Left kidney (tissue), 2 donors: ENCODE data around the gene ITPKB. TPM values are rescaled to one million over a fixed set of nuclear protein-coding genes. Genes with fewer than 3 reads are reported as not detected.
"Not testable (repeated sequence)": the region's sequence is repeated elsewhere in the genome, so short reads cannot be mapped to it uniquely, and the experiment has no call there.

Experiments used
- DNase-seq: peaks from one replicate; pipeline ENCODE4 v3.0.0-alpha.2; 2013
- polyA plus RNA-seq: library from polyadenylated mRNA; unstranded; fragments of 120-200 nt; gene quantifications from one replicate; pipeline ENCODE4 v1.2.1, GENCODE V29; 2013; ENCODE audit not compliant: insufficient read length

ITPKB gene
- polyA plus RNA-seq, 1 donor = 21.1 TPM

DNA sequence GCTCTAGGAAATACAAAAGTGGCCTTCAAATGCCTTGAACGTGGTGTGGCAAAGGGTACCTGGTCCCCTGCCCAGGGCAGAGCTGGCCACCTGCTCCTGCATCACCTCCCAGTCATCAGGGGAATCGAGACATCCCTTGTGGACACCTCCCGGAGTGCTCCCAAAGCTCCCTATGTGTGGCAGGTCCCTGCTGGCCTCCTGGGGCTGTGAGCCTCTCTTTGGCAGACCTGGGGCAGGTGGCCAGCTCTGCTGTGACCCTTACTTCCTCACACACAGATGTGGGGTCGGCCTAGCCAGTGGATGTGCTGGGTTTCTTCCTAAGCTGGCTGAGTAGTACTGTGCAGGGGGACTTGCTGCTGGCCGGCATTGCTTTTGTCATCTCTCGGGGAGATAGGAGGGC is 86.5 kb downstream of the ITPKB start:
- no peak for DNase-seq

DNA sequence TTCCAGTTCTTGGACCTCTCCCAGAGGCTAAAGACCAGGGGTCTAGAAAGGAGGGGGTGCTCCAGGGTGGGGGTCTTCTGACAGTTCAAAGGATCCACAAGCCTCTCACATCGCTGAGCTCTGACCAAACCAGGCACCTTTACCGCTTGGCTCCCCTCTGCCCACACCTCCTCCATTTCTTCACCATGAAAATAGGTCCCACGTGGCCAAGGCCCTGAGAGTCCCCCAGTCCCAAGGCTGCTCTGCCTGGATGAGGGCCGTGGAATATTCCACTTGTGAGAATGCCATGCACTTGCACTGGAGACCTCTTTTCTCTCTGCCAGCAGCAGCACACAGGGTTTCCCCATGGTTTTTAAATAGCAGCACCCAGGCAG is 87.4 kb downstream of the ITPKB start:
- no peak for DNase-seq

DNA sequence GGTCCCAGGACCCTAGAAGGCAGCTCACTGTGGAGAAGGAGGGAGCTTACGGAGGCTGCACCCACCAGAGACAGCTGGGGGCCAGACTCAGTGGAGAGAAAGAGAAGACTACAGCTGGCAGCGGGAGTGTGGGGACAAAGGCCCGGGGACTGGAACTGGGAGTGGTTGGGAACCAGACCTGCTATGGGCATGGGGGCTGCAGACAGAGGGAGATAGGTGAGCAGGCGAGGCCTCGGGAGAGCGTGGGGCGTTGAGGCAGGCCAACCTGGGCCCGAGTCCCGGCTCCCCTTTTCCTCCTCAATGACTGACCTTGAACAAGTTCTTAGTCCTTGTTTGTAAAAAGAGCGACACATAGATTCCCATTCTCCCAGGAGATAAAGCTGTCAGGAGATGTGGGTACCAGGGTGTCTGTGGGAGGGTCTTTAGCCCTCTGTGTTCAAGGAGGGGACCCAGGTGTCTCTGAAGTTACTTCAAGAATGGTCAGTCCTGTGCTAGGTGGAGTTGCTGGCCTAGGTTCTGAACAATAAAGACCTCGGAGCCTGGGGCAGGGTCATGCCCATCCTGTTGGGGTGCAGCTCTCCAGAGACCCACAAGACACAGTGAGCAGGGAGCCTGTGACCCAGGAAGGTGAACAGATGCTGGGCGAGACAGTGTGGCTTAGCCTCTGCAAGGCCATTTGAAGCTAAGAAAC is 87.9 kb downstream of the ITPKB start:
- DNase-seq = no peak

DNA sequence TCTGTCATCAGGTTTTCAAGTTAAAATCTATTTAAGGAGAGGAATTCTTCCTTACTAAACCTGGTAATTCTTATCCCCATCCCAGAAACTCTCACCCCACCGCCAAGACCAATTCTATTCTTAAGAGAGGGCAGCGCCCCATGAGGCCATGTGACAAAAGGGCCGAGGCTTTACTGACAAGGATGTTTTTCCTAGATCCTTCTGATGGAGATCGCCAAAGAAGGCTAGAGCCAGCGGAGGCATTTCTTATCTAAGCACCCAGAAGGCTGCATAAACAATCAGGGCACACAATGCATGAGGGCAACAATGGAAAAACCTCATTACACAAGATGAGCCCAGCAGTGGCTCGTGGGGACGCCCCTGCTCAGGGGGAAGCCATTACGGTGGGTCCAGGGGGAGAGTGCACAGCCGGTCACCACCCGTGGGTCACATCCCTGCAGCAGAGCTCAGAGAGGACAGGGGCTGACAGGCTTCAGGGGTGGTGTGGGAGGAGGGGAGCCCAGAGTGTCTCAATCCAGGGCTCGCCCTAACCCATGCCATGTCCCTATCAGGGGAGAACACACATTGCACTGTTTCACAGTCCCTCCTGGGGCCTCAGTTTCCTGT is 88.7 kb downstream of the ITPKB start:
- no peak for DNase-seq

DNA sequence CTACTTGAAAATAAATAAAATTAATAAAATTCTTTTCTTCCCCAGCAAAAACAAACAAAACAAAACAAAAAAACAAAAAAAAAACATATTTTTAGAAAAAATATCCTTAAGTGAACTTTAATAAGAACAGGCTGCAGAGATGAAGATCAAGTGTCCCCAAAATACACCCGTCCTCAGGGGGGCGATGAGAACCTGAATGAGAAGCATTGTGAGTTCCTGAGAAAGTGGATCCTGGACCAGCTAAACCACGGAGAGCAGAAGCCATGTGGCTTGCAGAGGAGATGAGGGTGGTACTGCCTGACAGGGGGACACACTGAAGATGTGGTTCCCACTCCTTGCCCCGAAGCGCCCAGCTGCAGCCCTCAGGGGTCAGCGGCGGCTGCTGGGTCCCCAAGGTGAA is 89.3 kb downstream of the ITPKB start:
- no peak for DNase-seq

DNA sequence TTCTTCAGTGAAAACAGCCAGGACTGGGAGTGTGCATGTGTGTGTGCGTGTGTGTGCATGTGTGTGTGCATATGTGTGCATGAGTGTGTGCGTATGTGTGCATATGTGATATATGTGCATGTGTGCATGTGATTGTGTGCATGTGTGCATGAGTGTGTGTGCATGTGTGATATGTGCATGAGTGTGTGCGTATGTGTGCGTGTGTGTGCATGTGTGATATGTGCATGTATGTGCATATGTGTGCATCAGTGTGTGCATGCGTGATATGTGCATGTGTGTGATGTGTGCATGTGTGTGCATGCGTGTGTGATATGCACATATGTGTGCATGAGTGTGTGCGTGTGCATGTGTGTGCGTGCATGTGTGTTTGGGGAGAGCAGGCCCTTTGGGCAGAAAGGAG is 89.8 kb downstream of the ITPKB start:
- DNase-seq = no peak

DNA sequence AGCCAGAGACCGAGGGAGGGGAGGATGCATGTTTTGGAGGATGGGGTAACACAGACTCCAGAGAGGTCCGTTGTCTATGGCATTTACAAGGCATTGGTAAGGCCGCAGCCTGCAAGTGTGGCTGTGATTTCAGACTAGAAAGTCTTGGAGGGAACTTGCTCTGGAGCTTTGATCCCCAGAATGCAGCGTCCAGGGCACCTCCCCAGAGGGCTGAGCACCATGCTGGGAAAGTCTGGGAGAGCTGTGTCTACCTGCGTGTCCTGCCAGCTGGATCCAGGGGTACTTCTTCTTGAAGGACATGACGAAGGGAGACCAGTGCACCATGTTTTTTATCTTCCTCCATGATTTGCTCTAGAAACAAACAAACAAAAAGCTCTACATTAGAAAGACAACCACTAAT is 90.7 kb downstream of the ITPKB start:
- no peak for DNase-seq

DNA sequence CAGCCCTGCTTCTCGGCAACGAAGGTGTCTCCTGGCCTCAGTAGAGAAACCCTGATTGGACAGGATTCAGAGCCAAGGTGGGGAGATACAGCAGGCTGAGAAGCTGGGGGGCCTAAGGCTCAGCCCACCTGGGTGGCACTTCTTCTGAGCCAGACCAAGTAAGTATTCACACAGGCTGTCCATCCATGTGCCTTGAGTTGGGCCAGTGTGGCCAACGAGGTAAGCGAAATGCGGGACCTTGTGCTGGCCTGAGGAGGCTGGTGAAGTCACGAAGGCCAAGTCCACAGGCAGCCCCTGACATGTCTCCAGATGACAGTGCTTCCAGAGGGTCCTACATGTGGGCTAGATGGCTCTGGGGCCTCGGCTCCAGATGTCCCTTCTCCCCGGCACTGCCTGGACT is 91.4 kb downstream of the ITPKB start:
- DNase-seq = no peak

DNA sequence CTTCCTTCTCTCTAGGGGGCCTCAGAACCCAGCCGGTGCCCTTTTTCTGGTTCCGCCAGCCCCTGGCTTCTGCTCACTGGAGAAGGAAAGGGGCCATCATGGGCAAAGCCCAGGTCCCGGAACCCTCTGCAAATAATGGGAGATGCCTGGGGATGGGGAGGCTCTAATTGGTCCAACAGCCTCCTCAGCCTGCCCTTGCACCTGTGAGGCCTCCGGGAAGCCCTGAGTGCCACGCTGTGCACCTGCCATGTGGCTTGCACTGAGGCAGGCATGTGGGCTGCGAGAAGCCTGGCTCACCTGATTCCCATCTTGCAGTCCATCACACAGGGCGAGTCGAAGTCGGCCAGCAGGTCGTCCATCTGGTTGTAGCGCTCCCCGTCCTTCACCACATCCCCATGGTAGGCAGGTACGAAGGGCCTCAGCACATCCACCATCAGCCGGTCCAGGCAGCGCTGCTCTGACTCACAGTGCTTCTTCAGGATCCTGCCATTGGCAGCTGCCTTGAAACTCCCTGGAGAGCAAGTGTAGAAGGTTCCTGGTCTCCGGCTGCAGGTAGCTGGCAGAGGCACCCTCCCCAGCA is 92.1 kb downstream of the ITPKB start:
- no peak for DNase-seq

DNA sequence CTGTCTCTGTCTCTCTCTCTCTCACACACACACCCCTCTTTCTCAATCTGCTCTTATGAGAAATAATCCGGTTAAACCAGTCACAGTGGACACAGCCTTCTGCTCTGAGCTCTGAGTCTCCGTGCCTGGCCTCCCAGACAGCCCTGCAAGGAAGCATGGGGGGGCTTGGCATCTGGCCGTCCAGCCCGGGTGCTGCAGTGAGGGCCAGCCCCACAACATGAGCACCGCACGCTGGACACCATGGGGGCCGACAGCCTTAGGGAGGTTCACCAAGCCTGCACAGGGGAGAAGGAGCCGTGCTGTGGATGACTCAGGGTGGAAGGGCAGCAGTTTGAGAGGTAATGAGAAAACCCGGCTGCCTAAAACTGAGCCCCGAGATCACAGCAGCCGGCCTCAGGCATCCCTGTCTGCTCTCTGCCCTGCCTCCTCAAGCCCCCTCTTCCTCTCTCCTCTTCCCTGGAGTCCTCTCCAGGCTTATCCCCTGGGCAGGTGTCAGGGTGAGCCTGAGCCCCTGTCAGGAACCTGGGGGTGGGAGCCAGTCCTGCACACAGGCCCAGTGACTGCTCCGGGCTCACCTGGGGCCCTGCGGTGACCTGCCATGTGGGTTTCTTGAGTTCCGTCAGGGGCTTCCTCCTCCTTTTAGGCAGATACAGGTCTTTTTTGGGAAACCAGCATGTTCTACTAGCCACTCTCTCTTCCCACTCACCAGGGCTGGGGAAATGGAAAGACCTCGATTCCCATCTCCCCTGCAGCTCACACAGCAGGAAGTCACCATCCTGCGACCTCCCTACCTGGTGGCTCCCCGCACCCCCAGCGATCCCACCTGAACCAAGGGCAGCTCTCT is 92.8 kb downstream of the ITPKB start:
- no peak for DNase-seq

DNA sequence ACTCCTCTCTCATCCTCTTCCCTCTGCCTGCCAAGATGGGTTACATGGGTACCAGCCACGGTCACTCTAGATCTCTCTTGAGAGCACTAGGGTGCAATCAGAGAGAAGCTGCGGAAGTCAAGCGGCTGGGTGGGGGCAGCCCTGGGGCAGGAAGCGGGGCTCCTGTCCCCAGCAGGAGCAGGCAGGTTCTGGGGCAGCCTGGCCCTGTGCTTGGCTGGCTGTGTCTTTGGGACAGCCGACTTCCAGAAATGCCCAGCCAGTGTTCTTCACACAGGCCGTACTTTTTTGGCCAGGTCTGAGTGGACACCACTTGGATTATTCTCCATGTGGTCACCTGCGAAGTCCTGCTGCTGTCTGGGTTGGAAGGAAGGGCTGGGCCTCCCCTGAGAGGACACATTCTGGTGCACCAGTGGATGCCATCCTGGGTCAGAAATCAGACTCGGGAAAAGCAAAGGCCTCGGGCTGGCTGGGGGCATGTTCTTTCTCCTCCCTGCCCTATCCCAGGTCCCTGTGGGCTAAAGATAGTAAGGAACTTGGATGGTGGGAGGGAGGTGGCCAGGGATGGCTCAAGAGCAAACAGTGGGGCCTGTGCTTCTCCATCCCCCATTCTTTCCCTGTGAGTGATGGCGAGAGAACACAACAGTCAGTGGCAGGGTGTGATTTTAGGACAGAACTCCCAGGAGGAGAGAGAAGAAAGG is 93.7 kb downstream of the ITPKB start:
- DNase-seq = no peak

DNA sequence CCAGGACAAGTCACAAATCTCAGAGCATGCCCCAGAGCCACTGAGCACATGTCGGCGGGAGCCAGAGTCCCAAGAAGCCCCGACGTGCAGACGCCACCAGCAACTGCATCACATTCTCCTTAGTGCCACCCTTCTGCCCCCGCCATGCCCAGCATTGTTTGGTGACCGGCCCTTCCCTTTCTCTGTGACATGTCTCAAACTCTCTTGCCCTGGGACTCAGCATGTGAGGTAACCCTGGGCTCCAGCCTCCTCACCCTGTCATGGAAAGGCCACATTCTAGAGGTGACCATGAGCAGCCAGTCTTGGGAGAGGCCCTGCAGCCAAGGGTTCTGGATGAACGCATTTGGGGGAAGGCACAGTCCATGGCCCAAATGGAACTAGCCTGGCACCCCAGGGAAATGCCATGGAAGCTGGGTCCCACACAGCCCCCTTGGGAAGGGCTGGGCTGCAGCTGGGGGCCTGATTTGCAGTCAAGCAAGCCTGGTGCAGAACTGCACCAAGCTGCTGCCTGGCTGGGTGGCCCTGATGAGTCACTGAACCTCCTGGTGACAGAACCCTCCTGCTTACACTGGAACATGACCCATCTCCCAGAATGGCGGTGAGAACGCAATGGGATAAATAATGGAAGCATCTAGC is 94.4 kb downstream of the ITPKB start:
- no peak for DNase-seq

DNA sequence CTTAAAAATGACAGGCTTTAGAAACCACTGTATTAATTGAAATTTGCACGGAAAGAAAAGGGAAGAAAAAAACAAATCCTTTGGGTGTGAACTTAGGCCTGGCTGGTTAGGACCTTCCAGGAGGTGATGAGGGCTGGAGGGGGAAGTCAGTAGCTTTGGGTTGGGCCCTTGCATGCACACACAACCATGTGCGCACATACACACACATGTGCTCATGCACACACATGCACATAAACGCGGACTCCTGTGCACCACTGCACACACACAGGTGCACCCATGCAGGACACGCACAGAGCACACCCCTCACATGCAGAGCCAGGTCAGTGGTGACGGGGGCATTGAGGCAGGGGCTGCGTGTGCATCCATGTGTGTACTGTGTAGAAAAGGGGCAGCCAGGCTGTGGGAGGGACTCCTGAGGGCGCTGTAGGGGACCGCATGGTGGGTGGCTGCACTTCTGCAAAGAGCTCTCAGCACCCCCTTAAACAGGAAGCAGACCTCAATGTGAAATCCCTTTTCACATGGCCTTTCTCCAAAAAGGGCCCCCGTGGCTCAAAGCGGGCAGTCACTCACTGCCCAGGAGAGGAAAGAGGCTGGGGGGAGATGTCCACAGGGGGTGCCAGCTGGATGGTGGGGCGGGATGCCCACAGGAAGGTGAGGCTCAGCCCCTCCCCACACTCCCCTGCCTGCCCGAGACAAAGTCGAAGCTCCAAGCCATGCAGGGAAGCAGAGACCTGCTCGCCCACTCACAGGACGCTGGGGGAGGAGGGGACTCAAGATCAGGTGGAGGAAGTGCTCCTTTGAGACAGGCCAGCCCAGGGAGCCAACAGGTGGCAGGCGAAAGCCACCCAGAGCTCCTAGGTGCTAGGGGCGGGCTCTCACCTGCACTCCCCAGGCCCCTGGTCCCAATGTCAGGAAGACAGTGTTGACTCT is 95.2 kb downstream of the ITPKB start:
- no peak for DNase-seq

DNA sequence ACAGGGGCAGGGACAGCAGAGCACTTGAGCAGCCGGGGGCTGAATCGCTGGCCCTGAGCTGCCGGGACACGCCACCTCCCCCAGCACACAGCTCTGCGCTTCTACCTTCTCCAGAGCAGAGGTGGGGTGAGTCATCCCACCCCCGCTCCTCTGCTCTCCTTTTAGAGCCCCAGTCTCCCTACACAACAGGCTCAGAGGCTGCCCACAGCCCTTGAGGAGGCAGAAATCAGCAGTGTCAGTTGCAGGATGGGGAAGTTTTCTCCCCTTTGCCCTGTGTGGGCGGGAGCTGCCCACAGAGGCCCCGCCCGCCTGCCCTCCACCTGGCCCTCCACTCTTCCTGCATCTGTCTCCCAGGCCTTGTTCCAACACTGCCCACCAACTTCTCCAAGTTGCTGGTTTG is 95.9 kb downstream of the ITPKB start:
- DNase-seq = no peak

DNA sequence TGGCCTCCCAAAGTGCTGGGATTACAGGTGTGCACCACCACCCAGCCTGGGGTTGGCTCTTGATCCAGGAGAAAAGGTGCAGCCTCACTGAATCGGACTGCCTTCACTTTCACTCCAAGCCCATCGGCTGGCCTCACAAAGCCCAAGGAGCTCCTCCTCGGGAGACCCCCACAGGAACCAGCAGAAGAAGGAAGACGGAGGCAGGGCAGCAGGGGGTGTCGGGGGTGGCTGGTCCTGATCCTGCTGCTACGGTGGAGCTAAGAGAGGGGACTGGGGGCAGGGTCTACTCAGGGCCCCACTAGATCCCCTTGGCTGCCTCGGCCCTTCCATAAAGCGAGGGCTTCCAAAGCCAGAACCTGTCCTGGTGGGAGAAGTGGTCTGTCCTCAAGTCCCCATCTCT is 96.7 kb downstream of the ITPKB start:
- no peak for DNase-seq

DNA sequence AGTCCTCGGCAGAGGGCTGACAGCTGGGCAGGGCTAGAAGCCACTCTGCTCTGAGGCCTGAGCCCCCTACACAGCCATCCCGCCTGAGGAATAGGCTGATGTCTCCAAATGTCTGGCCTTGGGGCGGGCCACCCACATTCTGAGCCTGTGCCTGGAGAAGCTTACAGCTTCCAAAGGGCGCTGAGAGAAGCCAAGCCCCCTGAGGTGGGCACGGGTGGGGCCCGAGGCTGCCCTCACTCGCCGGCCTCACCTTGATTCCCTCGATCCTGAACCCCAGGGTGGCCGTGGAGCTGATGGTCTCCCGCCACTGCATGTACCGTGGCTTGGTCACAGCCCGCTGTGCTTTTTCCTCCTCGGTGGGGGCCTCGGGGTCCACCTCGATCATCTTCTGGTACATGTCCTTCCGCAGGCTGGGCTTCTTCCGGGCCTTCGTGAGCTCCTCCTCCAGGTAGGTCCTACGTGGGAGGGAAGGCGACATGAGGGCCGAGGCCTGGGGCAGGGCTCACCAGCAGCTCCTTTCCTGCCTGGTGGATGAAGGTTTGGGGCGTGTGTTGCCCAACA is 97.3 kb downstream of the ITPKB start:
- DNase-seq = no peak

DNA sequence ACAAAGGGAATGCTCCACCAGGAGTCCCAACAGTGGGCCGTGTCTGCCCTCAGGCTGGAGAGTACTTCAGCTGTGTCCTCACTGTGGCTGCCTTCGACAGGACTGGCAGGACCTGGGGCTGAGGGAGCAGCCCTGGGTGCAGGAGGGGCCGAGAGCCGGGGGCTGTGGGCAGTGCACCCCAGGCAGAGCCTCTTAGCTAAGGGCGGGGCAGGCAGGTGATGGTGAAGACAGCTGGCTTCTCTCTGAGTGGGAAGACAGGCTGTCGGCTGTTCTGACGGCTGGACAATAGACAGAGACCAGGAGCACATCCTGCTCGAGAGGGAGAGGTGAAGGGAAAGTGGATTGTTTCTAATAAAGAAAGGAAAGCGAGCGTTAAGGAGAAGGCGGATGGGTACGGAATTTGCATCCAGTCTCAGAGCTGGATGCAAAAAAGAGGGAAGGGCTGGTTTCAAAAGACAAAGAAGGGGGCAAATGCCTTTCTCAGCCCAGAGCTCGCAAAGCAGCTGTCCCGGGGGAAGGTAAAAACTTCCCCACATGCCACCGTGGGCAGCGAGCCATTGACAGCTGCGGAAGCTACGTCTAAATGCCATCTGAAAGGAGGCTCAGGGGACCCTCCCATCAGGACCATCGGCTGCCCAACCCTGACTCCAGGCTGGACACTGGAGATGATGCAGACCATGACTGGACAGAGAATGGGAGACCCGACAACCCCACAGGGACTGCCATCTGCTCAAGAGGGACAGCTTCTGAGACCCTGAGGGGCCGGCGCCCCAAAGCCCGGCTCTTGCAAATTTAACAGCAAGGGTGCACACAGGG is 98.6 kb downstream of the ITPKB start:
- no peak for DNase-seq

DNA sequence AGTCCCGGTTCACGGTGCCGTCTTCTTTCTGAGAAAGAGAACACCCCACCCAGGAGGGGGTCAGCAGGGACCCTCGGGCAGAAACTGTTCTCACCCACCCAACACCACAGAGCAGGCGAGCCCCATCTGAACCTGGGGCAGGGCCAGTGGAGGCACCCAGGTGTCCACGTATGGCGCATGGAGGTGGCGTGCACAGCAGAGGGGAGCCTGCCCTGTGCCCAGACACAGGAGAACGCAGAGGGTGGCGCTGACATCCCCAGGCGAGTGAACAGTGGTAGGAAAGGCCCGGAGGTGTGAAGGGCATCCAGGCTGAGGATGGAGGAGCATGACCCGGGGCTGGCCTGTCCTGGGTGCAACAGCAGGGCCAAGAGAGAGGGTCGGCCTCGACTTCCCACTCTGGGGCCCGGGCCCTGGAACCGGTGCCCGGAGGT is 99.4 kb downstream of the ITPKB start:
- no peak for DNase-seq

DNA sequence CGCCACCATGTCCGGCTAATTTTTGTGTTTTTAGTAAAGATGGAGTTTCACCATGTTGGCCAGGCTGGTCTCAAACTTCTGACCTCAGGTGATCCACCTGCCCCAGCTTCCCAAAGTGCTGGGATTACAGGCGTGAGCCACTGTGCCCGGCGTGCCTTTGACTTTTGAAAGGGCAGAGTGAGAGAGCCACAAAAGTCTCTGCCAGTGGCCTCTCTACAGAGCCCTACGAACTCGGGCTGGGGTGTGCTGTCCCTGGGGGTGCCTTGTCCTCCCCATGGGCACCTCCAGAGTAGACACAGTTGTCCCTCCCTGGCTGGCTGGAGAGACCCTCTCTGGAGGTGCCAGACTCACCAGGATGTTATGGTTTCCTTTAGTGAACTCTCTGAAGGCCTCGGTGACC is 99.9 kb downstream of the ITPKB start:
- not testable (repeated sequence) for DNase-seq
